Mesendoderm (in vitro differentiated cells): Measurements from ENCODE around the gene CDK5RAP2.
A peak's percentile ranks its signal among the peaks of the same experiment; 100 is the strongest.

Experiments used
- DNase-seq: peaks from one replicate; pipeline ENCODE4 v3.0.0; 2013
- H2AK5ac ChIP-seq: 2 replicates; pipeline ENCODE4 v1.6.1; 2013; ENCODE audit warnings: low read length, inconsistent platforms
- H2BK120ac ChIP-seq: 2 replicates; pipeline ENCODE4 v1.6.1; 2013; ENCODE audit warnings: low read depth, mild to moderate bottlenecking, low read length, moderate library complexity, mixed read lengths
- H2BK15ac ChIP-seq: replicated peaks from 2 replicates; pipeline ENCODE4 v1.6.1; 2013; ENCODE audit warnings: low read depth, mild to moderate bottlenecking, moderate library complexity
- H2BK5ac ChIP-seq: 2 replicates; pipeline ENCODE4 v1.6.1; 2013; ENCODE audit warnings: low read length, inconsistent platforms
- H3K18ac ChIP-seq: 2 replicates; pipeline ENCODE4 v1.6.1; 2013; ENCODE audit warnings: mild to moderate bottlenecking, low read length, mixed read lengths
- H3K23ac ChIP-seq: one replicate; pipeline ENCODE4 v1.6.1; 2013; ENCODE audit warnings: low read length
- H3K27ac ChIP-seq: 2 replicates; pipeline ENCODE4 v1.5.1; 2013; ENCODE audit warnings: low read depth, mild to moderate bottlenecking, inconsistent platforms, low read length, moderate library complexity
- H3K27me3 ChIP-seq: 2 replicates; pipeline ENCODE4 v1.6.1; 2013; ENCODE audit warnings: low read length, control low read depth, mild to moderate bottlenecking, inconsistent platforms; ENCODE audit not compliant: insufficient read depth, poor library complexity
- H3K36me3 ChIP-seq: 2 replicates; pipeline ENCODE4 v1.6.1; 2013; ENCODE audit warnings: low read length, inconsistent platforms; ENCODE audit not compliant: control insufficient read depth, insufficient read depth
- H3K4ac ChIP-seq: one replicate; pipeline ENCODE4 v1.6.1; 2013; ENCODE audit warnings: low read depth, mild to moderate bottlenecking, low read length, moderate library complexity
- H3K4me1 ChIP-seq: 2 replicates; pipeline ENCODE4 v1.6.1; 2013; ENCODE audit warnings: low read depth, low read length, inconsistent platforms; ENCODE audit not compliant: control insufficient read depth
- H3K4me2 ChIP-seq: 2 replicates; pipeline ENCODE4 v1.6.1; 2013; ENCODE audit warnings: low read length
- H3K4me3 ChIP-seq: 2 replicates; pipeline ENCODE4 v1.5.1; 2013; ENCODE audit warnings: mild to moderate bottlenecking, low read length
- H3K56ac ChIP-seq: one replicate; pipeline ENCODE4 v1.6.1; 2013; ENCODE audit warnings: low read length
- H3K79me1 ChIP-seq: 2 replicates; pipeline ENCODE4 v1.6.1; 2013; ENCODE audit warnings: low read length, inconsistent platforms
- H3K79me2 ChIP-seq: 2 replicates; pipeline ENCODE4 v1.6.1; 2013; ENCODE audit warnings: mild to moderate bottlenecking, low read length; ENCODE audit not compliant: control insufficient read depth, insufficient read depth
- H3K9ac ChIP-seq: 2 replicates; pipeline ENCODE4 v1.6.1; 2013; ENCODE audit warnings: low read length, inconsistent platforms
- H4K5ac ChIP-seq: one replicate; pipeline ENCODE4 v1.6.1; 2013; ENCODE audit warnings: low read length
- H4K8ac ChIP-seq: one replicate; pipeline ENCODE4 v1.6.1; 2013; ENCODE audit warnings: low read depth, mild to moderate bottlenecking, control low read depth, low read length, moderate library complexity
- WGBS: extraction: QIAGEN DNeasy Blood & Tissue Kit; methylation state at CpG from one replicate; pipeline ENCODE4 v1.1.7; 2013; ENCODE audit warnings: low lambda C conversion rate, missing lambda C conversion rate; ENCODE audit not compliant: insufficient coverage; ENCODE audit errors: extremely low coverage; 5-methylcytosine and 5-hydroxymethylcytosine counted together

The CDK5RAP2 gene

DNA sequence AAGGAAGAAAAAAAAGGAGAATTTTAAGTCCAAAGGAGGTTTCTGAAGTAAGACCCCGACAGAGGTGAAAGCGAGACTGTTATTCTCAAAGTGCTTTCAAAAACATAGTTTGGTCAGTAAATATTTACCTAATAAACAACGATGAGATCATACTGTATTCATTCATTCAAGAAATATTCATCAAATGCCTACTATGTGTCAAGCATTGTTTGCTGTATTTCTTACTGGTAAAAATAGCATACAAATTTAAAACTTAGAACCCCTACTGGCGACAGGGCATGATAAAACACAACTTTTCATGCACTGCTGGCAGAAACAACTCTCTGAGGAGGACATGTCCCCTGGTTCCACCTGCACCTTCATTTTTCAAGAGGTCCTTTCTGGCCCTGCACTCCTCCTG, 190.7 kb downstream of the CDK5RAP2 start:
- Histone ChIP-seq H3K4me1 (no peaks in the 10 kb centered on the region), H2BK5ac (no peak overlapping the region), H3K79me1 (no peaks in the 10 kb centered on the region), H3K9ac (no peak overlapping the region), H3K4ac (no peak overlapping the region), H2BK15ac (no peak overlapping the region), H3K4me2 (no peak overlapping the region), H3K23ac (no peak overlapping the region), H3K56ac (no peak overlapping the region), H2BK120ac (no peak overlapping the region), H4K5ac (no peak overlapping the region), H4K8ac (no peak overlapping the region), H3K27ac (no peak overlapping the region), H3K4me3 (no peak overlapping the region), H2AK5ac (no peak overlapping the region), H3K36me3 (peaks cover 3% of the 10 kb centered on the region), H3K18ac (no peak overlapping the region), H3K27me3 (no peaks in the 10 kb centered on the region), H3K79me2 (no peaks in the 10 kb centered on the region)
- no CpG with 5 or more reads among the region's 4 CpGs for WGBS
- no peak for DNase-seq

DNA sequence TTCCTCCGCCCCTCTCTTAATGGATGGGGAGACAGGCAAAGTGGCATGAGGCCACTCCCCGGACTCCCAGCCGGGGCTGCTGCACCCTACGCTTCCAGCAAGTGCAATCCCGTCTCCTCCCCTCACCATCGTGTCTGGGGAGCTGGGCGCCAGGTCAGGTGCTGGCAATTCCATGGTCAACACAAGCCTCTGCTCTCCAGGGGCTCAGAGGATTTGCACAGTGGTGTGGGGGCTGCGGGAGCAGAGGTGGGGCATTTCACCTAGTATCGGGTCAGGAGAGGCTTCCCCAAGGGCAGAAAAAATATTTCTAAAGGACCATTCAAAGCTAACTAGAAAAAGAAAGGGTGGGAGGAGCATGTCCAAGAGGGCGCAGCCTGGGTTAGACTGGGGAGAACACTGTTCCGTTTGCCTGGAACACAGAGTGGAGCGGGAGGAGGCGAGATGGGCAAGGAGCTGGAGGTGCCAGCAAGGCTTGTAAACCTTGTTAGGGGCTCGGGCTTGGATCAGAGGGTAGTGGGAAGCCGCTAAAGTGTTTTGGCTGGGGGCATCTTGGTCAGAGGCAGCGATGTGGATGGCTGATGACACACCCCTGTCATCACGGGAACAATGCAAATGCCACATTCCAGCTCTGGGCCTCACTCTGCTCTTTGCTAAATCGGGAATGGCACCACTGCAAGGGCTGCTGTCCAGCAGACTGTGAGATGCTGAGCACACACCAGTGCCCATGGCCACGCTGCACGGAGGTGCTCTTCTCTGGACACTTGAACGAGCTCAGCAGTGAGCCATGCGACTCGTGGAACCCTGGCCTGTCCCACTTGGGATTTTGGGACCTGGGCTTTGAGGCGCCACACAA, 191.7 kb downstream of the CDK5RAP2 start:
- no peak overlapping the region for H2BK120ac ChIP-seq
- peaks cover 3% of the 10 kb centered on the region for H3K36me3 ChIP-seq
- H3K4me1 ChIP-seq: no peaks in the 10 kb centered on the region
- no peak overlapping the region for H4K5ac ChIP-seq
- no peak overlapping the region for H3K4me2 ChIP-seq
- H3K27me3 ChIP-seq: no peaks in the 10 kb centered on the region
- no peak overlapping the region for H3K4ac ChIP-seq
- H3K9ac ChIP-seq: no peak overlapping the region
- H3K4me3 ChIP-seq: no peak overlapping the region
- H3K56ac ChIP-seq: no peak overlapping the region
- no peak overlapping the region for H2AK5ac ChIP-seq
- H2BK5ac ChIP-seq: no peak overlapping the region
- H3K23ac ChIP-seq: no peak overlapping the region
- H2BK15ac ChIP-seq: no peak overlapping the region
- no peak overlapping the region for H4K8ac ChIP-seq
- no peak overlapping the region for H3K27ac ChIP-seq
- peak; percentile 71 for DNase-seq
- no peak overlapping the region for H3K18ac ChIP-seq
- H3K79me2 ChIP-seq: no peaks in the 10 kb centered on the region
- no CpG with 5 or more reads among the region's 24 CpGs for WGBS
- H3K79me1 ChIP-seq: no peaks in the 10 kb centered on the region

DNA sequence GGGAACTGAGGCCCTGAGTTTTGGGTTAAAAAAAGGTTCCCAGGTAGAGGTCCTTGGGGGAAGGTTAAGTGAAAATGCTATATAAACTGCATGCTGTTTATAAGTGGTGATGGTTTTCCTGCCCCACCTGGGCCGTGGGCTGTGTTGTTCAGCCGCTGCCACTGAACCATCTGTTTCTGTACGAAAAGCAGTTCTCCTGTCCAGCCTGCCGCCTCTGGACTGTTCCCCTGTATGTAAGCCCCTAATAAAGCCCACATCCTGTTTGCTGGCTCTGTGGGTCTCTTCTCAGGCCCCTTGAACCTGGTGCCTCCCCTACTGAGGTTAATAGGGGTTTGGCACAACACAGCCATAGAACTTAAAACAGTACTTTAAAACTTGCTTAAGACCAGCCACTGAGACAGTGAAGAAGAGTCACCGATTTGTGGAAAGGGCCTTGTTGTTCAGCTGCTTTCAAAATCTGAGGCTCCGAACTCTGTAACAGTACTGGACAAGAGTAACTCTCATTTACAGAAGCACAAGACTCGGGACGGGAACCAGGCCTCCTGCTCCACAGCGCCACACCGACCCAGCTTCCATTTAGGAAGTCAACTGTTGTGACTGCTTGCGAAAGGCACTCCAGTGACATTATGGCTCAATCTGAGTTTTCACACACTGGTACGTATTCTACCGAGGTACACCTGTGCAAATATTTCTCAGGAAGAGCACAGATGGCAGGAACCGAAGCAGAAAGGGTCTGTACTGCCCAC, 192.5 kb downstream of the CDK5RAP2 start:
- H3K36me3 ChIP-seq: peaks cover 3% of the 10 kb centered on the region
- H4K8ac ChIP-seq: no peak overlapping the region
- H3K56ac ChIP-seq: no peak overlapping the region
- no peak overlapping the region for H3K18ac ChIP-seq
- H3K27ac ChIP-seq: no peak overlapping the region
- H3K4me1 ChIP-seq: no peaks in the 10 kb centered on the region
- no peaks in the 10 kb centered on the region for H3K79me2 ChIP-seq
- H3K4ac ChIP-seq: no peak overlapping the region
- no peak overlapping the region for H3K9ac ChIP-seq
- no peaks in the 10 kb centered on the region for H3K27me3 ChIP-seq
- WGBS: no CpG with 5 or more reads among the region's 14 CpGs
- H4K5ac ChIP-seq: no peak overlapping the region
- no peak overlapping the region for H2BK120ac ChIP-seq
- H3K23ac ChIP-seq: no peak overlapping the region
- H2AK5ac ChIP-seq: no peak overlapping the region
- DNase-seq: no peak
- H2BK5ac ChIP-seq: no peak overlapping the region
- no peak overlapping the region for H2BK15ac ChIP-seq
- H3K79me1 ChIP-seq: no peaks in the 10 kb centered on the region
- H3K4me3 ChIP-seq: no peak overlapping the region
- no peak overlapping the region for H3K4me2 ChIP-seq

DNA sequence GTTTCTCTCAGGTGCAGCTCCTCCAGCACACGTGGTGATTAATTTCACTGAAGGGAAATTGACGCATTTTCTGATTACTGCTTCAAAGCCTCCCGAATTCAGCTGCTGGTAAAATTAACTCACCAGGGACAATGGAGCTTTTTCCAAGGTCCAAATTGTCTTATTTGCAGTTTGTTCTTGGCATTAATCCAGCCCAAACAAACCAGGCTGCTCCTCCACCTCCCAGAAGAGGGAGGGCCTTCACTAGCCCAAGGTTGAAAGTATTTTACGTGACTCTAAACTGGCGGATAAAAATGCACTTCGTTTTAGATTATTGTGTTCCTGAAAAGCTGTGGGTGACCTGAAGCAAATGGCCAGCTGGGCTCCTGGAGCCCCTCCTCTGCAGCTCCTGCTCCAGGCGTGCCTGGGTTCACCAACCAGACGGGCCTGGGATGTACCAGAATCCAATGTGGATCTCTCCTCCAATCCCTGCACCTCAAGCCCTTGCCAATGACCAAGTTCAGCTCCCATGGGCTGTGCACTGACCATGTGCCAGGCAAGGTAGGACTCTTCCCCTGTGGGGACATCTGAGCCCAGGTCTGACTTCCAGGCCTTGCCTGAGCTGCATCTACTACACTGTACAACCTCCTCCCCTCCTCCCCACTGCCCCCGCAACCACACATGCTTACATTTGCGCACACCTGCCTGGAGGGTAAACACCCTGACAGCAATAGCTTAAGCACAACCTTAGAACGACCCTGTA, 193.4 kb downstream of the CDK5RAP2 start:
- H3K27ac ChIP-seq: no peak overlapping the region
- no peak for DNase-seq
- no peak overlapping the region for H3K18ac ChIP-seq
- no peak overlapping the region for H3K23ac ChIP-seq
- no peak overlapping the region for H2BK5ac ChIP-seq
- no peak overlapping the region for H4K5ac ChIP-seq
- no peak overlapping the region for H3K4me3 ChIP-seq
- H2BK15ac ChIP-seq: no peak overlapping the region
- H2BK120ac ChIP-seq: no peak overlapping the region
- no peak overlapping the region for H3K4me2 ChIP-seq
- no peak overlapping the region for H3K56ac ChIP-seq
- H3K4me1 ChIP-seq: no peaks in the 10 kb centered on the region
- H3K27me3 ChIP-seq: no peaks in the 10 kb centered on the region
- no peaks in the 10 kb centered on the region for H3K79me1 ChIP-seq
- H2AK5ac ChIP-seq: no peak overlapping the region
- peaks cover 3% of the 10 kb centered on the region for H3K36me3 ChIP-seq
- no peak overlapping the region for H4K8ac ChIP-seq
- H3K4ac ChIP-seq: no peak overlapping the region
- H3K9ac ChIP-seq: no peak overlapping the region
- WGBS: no CpG with 5 or more reads among the region's 11 CpGs
- H3K79me2 ChIP-seq: no peaks in the 10 kb centered on the region

DNA sequence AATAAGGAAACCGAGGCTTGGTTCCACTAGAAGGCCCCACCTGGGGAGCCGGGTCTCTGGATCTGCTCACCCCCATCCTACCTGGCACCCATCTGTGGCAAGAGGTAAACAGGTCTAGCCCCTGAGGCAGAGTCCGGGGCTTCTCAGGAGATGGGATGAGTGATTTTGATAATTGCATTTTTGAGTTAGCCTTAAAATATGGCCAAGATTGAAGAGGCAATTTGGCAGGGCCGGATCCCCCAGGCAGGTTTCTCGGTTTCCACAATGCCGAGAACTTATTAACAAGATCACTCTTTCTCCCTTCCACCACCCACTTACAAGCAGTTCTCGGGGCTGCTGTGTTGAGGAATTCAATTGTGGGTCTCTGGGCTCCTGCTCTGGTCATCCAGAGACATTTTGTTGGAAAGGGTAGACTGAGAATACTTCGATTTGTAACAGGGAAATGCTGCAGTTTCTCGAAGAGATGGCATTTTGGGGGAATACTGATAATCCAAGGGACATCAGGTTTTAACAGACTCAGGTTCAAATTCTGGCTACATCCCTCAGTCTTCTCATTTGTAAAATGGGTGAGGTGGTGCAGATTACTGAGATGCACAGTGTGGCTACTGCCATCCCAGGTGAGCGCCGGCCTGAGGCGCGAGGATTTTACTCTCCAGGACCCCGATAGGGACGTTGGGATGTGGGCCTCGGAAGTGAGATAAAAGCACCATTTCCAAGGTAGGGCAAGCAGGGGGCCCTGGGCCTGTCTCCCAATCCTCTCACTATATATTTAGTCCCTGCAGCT, 194.2 kb downstream of the CDK5RAP2 start:
- Histone ChIP-seq H3K18ac (no peak overlapping the region), H3K27me3 (no peaks in the 10 kb centered on the region), H3K9ac (no peak overlapping the region), H3K23ac (no peak overlapping the region), H3K36me3 (peaks cover 3% of the 10 kb centered on the region), H3K56ac (no peak overlapping the region), H4K8ac (no peak overlapping the region), H2BK5ac (no peak overlapping the region), H3K79me2 (no peaks in the 10 kb centered on the region), H2BK120ac (no peak overlapping the region), H3K4me2 (no peak overlapping the region), H3K79me1 (no peaks in the 10 kb centered on the region), H2AK5ac (no peak overlapping the region), H4K5ac (no peak overlapping the region), H2BK15ac (no peak overlapping the region), H3K4me3 (no peak overlapping the region), H3K4me1 (no peaks in the 10 kb centered on the region), H3K4ac (no peak overlapping the region), H3K27ac (no peak overlapping the region)
- DNase-seq: no peak
- WGBS: no CpG with 5 or more reads among the region's 16 CpGs
